ENCODE results near the gene MYCBP. TPM values are rescaled to one million over a fixed set of nuclear protein-coding genes. Genes with fewer than 3 reads are reported as not detected.
A peak's percentile ranks its signal among the peaks of the same experiment; 100 is the strongest.

Gene MYCBP
- total and polyA plus RNA-seq, 4 donors, result 7.8 to 21.2 (median 10.3) TPM

DNA sequence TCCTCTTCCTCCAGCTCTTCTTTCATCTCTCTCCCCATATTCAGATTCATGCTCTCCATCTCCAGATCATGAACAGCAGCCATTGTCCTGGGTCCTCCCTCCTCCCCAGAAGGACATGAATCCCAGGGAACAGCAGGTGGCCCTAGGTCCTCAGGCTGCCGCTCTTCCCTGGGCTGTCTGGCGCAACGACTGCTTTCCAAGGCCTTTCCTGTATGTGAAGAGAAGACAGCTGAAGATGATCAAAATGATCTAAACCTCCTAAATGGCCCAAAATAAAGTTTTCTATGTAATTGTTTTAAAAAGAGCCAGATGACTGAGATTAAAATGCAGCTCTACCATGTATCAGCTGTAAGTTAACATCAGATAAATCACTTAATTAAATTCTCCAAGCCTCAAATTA is 46.0 kb upstream of the MYCBP start:
- TF ChIP-seq YY1 (IDR thresholded peaks at IDR 0.05) (no peak), HNF4A (conservative IDR thresholded peaks at IDR 0.05) (no peak), FOXA1 (IDR thresholded peaks at IDR 0.05) (no peak), RXRA (IDR thresholded peaks at IDR 0.05) (no peak), RAD21 (IDR thresholded peaks at IDR 0.05) (peak; percentile 78 to 80), NR2F2 (IDR thresholded peaks at IDR 0.05) (no peak)
- TF ChIP-seq, protein P1, sequence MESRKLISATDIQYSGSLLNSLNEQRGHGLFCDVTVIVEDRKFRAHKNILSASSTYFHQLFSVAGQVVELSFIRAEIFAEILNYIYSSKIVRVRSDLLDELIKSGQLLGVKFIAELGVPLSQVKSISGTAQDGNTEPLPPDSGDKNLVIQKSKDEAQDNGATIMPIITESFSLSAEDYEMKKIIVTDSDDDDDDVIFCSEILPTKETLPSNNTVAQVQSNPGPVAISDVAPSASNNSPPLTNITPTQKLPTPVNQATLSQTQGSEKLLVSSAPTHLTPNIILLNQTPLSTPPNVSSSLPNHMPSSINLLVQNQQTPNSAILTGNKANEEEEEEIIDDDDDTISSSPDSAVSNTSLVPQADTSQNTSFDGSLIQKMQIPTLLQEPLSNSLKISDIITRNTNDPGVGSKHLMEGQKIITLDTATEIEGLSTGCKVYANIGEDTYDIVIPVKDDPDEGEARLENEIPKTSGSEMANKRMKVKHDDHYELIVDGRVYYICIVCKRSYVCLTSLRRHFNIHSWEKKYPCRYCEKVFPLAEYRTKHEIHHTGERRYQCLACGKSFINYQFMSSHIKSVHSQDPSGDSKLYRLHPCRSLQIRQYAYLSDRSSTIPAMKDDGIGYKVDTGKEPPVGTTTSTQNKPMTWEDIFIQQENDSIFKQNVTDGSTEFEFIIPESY (IDR thresholded peaks at IDR 0.05), result no peak
- TF ChIP-seq, protein P2, sequence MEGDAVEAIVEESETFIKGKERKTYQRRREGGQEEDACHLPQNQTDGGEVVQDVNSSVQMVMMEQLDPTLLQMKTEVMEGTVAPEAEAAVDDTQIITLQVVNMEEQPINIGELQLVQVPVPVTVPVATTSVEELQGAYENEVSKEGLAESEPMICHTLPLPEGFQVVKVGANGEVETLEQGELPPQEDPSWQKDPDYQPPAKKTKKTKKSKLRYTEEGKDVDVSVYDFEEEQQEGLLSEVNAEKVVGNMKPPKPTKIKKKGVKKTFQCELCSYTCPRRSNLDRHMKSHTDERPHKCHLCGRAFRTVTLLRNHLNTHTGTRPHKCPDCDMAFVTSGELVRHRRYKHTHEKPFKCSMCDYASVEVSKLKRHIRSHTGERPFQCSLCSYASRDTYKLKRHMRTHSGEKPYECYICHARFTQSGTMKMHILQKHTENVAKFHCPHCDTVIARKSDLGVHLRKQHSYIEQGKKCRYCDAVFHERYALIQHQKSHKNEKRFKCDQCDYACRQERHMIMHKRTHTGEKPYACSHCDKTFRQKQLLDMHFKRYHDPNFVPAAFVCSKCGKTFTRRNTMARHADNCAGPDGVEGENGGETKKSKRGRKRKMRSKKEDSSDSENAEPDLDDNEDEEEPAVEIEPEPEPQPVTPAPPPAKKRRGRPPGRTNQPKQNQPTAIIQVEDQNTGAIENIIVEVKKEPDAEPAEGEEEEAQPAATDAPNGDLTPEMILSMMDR (IDR thresholded peaks at IDR 0.05; ENCODE audit: low read depth, low read length, missing input control), result peak; percentile 24
- H3K4me1 ChIP-seq (ENCODE audit: control insufficient read depth in 4 of 4, insufficient read depth in 4 of 4, low read length in 3 of 4), result no peaks in the 10 kb centered on the region
- no peak for DNase-seq (ENCODE audit: low spot score)
- H3K9me3 ChIP-seq (ENCODE audit: control insufficient read depth in 4 of 4, low read length in 3 of 4), result no peaks in the 10 kb centered on the region
- WGBS, result 52% methylated on average over 3 of the region's 3 CpGs
- no peak overlapping the region for H3K27ac ChIP-seq (ENCODE audit: low read depth in 1 of 2, low read length in 2 of 2)
- no peaks in the 10 kb centered on the region for H3K27me3 ChIP-seq (ENCODE audit: control insufficient read depth in 4 of 4, insufficient read depth in 4 of 4, low read length in 3 of 4)
- H3K9ac ChIP-seq (ENCODE audit: low read depth in 1 of 2, low read length in 2 of 2), result no peak overlapping the region
- no peaks in the 10 kb centered on the region for H3K36me3 ChIP-seq (ENCODE audit: control insufficient read depth in 4 of 4, insufficient read depth in 3 of 4, low read depth in 1 of 4, low read length in 3 of 4)
- H3K4me3 ChIP-seq (ENCODE audit: low read depth in 1 of 3, low read length in 3 of 3), result no peak overlapping the region

DNA sequence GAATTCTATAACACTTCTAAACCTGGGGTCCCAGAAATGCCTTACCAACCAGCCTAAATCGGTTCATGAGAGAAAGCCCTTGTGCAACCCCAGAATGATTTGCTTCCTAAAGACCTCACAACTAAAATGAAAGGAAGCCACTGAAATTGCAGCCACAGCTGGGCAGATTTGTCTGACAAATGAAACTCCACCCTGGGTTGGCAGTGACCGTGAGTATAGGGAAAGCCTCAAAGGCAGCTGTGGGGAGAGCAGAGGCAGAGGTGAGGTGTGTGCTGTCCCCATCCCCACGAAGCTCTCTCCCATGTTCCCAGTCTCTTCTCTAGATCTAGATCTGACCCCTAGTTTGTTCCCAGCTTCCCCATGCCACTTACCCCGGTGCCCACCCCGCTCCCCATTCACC is 45.4 kb upstream of the MYCBP start:
- no peak overlapping the region for H3K27ac ChIP-seq (ENCODE audit: low read depth in 1 of 2, low read length in 2 of 2)
- no peak overlapping the region for H3K4me3 ChIP-seq (ENCODE audit: low read depth in 1 of 3, low read length in 3 of 3)
- no peaks in the 10 kb centered on the region for H3K36me3 ChIP-seq (ENCODE audit: control insufficient read depth in 4 of 4, insufficient read depth in 3 of 4, low read depth in 1 of 4, low read length in 3 of 4)
- TF ChIP-seq RAD21 (IDR thresholded peaks at IDR 0.05) (no peak), FOXA2 (IDR thresholded peaks at IDR 0.05) (no peak), RXRA (IDR thresholded peaks at IDR 0.05) (no peak), NR2F2 (IDR thresholded peaks at IDR 0.05) (no peak), EGR1 (IDR thresholded peaks at IDR 0.05; ENCODE audit: low read depth in 2 of 2) (no peak)
- TF ChIP-seq, protein P1 (IDR thresholded peaks at IDR 0.05), result no peak
- WGBS, result 74% methylated on average over 5 of the region's 5 CpGs
- no peak for DNase-seq (ENCODE audit: low spot score)
- no peak overlapping the region for H3K9ac ChIP-seq (ENCODE audit: low read depth in 1 of 2, low read length in 2 of 2)
- H3K9me3 ChIP-seq (ENCODE audit: control insufficient read depth in 4 of 4, low read length in 3 of 4), result no peaks in the 10 kb centered on the region
- no peaks in the 10 kb centered on the region for H3K4me1 ChIP-seq (ENCODE audit: control insufficient read depth in 4 of 4, insufficient read depth in 4 of 4, low read length in 3 of 4)
- no peaks in the 10 kb centered on the region for H3K27me3 ChIP-seq (ENCODE audit: control insufficient read depth in 4 of 4, insufficient read depth in 4 of 4, low read length in 3 of 4)

DNA sequence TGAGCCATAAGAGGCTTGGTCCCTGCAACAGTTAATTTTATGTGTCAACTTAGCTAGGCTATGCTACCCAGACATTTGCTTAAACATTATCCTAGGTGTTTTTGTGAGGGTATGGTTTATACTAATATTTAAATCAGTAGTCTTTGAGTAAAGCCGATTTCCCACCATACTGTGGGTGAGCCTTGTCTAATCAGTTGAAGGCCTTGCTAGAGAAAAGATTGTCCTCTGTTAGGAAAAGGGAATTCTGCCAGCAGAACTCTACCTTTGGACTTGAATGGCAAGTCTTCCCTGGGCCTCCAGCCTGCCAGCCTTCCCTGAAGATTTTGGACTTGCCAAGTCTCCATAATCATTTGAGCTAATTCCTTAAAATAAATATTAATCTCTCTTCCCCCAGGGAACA is 44.6 kb upstream of the MYCBP start:
- Histone ChIP-seq H3K9ac (ENCODE audit: low read depth in 1 of 2, low read length in 2 of 2) (no peak overlapping the region), H3K9me3 (ENCODE audit: control insufficient read depth in 4 of 4, low read length in 3 of 4) (no peaks in the 10 kb centered on the region), H3K4me1 (ENCODE audit: control insufficient read depth in 4 of 4, insufficient read depth in 4 of 4, low read length in 3 of 4) (no peaks in the 10 kb centered on the region), H3K4me3 (ENCODE audit: low read depth in 1 of 3, low read length in 3 of 3) (no peak overlapping the region), H3K27me3 (ENCODE audit: control insufficient read depth in 4 of 4, insufficient read depth in 4 of 4, low read length in 3 of 4) (no peaks in the 10 kb centered on the region), H3K36me3 (ENCODE audit: control insufficient read depth in 4 of 4, insufficient read depth in 3 of 4, low read depth in 1 of 4, low read length in 3 of 4) (no peaks in the 10 kb centered on the region), H3K27ac (ENCODE audit: low read depth in 1 of 2, low read length in 2 of 2) (no peak overlapping the region)
- WGBS, result 91% methylated on average over 1 of the region's 1 CpG
- no peak for DNase-seq (ENCODE audit: low spot score)
- TF ChIP-seq FOXA2 (IDR thresholded peaks at IDR 0.05), result no peak
- no peak for TF ChIP-seq GABPA (IDR thresholded peaks at IDR 0.05 in 1 of 2, conservative IDR thresholded peaks at IDR 0.05 in 1 of 2)
- TF ChIP-seq JUND (IDR thresholded peaks at IDR 0.05), result no peak
- TF ChIP-seq YY1 (IDR thresholded peaks at IDR 0.05), result no peak
- TF ChIP-seq, protein P3, sequence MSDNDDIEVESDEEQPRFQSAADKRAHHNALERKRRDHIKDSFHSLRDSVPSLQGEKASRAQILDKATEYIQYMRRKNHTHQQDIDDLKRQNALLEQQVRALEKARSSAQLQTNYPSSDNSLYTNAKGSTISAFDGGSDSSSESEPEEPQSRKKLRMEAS (IDR thresholded peaks at IDR 0.05), result no peak
- no peak for TF ChIP-seq TAF1 (conservative IDR thresholded peaks at IDR 0.05)
- TF ChIP-seq, protein P4, sequence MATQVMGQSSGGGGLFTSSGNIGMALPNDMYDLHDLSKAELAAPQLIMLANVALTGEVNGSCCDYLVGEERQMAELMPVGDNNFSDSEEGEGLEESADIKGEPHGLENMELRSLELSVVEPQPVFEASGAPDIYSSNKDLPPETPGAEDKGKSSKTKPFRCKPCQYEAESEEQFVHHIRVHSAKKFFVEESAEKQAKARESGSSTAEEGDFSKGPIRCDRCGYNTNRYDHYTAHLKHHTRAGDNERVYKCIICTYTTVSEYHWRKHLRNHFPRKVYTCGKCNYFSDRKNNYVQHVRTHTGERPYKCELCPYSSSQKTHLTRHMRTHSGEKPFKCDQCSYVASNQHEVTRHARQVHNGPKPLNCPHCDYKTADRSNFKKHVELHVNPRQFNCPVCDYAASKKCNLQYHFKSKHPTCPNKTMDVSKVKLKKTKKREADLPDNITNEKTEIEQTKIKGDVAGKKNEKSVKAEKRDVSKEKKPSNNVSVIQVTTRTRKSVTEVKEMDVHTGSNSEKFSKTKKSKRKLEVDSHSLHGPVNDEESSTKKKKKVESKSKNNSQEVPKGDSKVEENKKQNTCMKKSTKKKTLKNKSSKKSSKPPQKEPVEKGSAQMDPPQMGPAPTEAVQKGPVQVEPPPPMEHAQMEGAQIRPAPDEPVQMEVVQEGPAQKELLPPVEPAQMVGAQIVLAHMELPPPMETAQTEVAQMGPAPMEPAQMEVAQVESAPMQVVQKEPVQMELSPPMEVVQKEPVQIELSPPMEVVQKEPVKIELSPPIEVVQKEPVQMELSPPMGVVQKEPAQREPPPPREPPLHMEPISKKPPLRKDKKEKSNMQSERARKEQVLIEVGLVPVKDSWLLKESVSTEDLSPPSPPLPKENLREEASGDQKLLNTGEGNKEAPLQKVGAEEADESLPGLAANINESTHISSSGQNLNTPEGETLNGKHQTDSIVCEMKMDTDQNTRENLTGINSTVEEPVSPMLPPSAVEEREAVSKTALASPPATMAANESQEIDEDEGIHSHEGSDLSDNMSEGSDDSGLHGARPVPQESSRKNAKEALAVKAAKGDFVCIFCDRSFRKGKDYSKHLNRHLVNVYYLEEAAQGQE (IDR thresholded peaks at IDR 0.05), result no peak
- no peak for TF ChIP-seq NR2F2 (IDR thresholded peaks at IDR 0.05)
- no peak for TF ChIP-seq EGR1 (IDR thresholded peaks at IDR 0.05; ENCODE audit: low read depth in 2 of 2)
- TF ChIP-seq HNF4A (conservative IDR thresholded peaks at IDR 0.05), result no peak
- no peak for TF ChIP-seq RXRA (IDR thresholded peaks at IDR 0.05)
- TF ChIP-seq, protein P1 (IDR thresholded peaks at IDR 0.05), result no peak
- TF ChIP-seq RAD21 (IDR thresholded peaks at IDR 0.05), result no peak

Measured in liver (tissue), 9 donors.